Hepatocyte (in vitro differentiated cells): ENCODE results near the gene TYROBP. TPM values are rescaled to one million over a fixed set of nuclear protein-coding genes. Genes with fewer than 3 reads are reported as not detected.

Experiments
- DNase-seq: peaks from one replicate; pipeline ENCODE4 v3.0.0-alpha.2; 2016; ENCODE audit warnings: low spot score
- H2AFZ ChIP-seq: fragments of 200-600 bp; sonication (generic); 2 replicates; pipeline ENCODE4 v1.6.0; 2016; ENCODE audit warnings: antibody characterized with exemption, mild to moderate bottlenecking
- H3K27ac ChIP-seq: fragments of 200-600 bp; sonication (generic); 2 replicates; pipeline ENCODE4 v1.5.1; 2016; ENCODE audit warnings: mild to moderate bottlenecking
- H3K27me3 ChIP-seq: fragments of 200-600 bp; sonication (generic); 2 replicates; pipeline ENCODE4 v1.6.1; 2016
- H3K36me3 ChIP-seq: fragments of 200-600 bp; sonication (generic); replicated peaks from 2 replicates; pipeline ENCODE4 v1.5.1; 2016; ENCODE audit warnings: low read depth; ENCODE audit not compliant: insufficient read depth
- H3K4me1 ChIP-seq: fragments of 200-600 bp; sonication (generic); 2 replicates; pipeline ENCODE4 v1.5.1; 2016; ENCODE audit warnings: mild to moderate bottlenecking, moderate library complexity; ENCODE audit not compliant: insufficient read depth
- H3K4me2 ChIP-seq: fragments of 200-600 bp; sonication (generic); 2 replicates; pipeline ENCODE4 v1.6.0; 2016
- H3K4me3 ChIP-seq: fragments of 200-600 bp; sonication (generic); 2 replicates; pipeline ENCODE4 v1.5.1; 2016; ENCODE audit warnings: mild to moderate bottlenecking
- H3K79me2 ChIP-seq: fragments of 200-600 bp; sonication (generic); 2 replicates; pipeline ENCODE4 v1.6.0; 2017; ENCODE audit warnings: mild to moderate bottlenecking
- H3K9me2 ChIP-seq: fragments of 200-600 bp; sonication (generic); replicated peaks from 2 replicates; pipeline ENCODE4 v1.6.0; 2017; ENCODE audit warnings: mild to moderate bottlenecking; ENCODE audit not compliant: insufficient read depth
- H3K9me3 ChIP-seq: fragments of 200-600 bp; sonication (generic); 2 replicates; pipeline ENCODE4 v1.5.1; 2016; ENCODE audit warnings: low read depth, mild to moderate bottlenecking
- H4K20me1 ChIP-seq: fragments of 200-600 bp; sonication (generic); 2 replicates; pipeline ENCODE4 v1.6.0; 2016; ENCODE audit warnings: mild to moderate bottlenecking; ENCODE audit not compliant: insufficient read depth, poor library complexity, severe bottlenecking
- CTCF ChIP-seq: fragments of 200-600 bp; sonication (generic); IDR thresholded peaks from 2 replicates; pipeline ENCODE4 v1.5.1; 2016; ENCODE audit warnings: antibody characterized with exemption, mild to moderate bottlenecking; ENCODE audit not compliant: poor library complexity
- EZH2 ChIP-seq: fragments of 200-600 bp; sonication (generic); IDR thresholded peaks from 2 replicates; pipeline ENCODE4 v1.6.1; 2016; ENCODE audit warnings: antibody characterized with exemption, mild to moderate bottlenecking, borderline replicate concordance
- EZH2phosphoT487 ChIP-seq: fragments of 200-600 bp; sonication (generic); IDR thresholded peaks from one replicate; pipeline ENCODE4 v1.6.1; 2018; ENCODE audit warnings: antibody characterized with exemption, mild to moderate bottlenecking, low read depth, moderate library complexity; ENCODE audit not compliant: unreplicated experiment, severe bottlenecking
- WGBS: methylation state at CpG from one replicate; pipeline ENCODE4 v1.1.6; 2016; ENCODE audit warnings: low lambda C conversion rate; ENCODE audit errors: missing lambda C conversion rate; 5-methylcytosine and 5-hydroxymethylcytosine counted together
- polyA plus RNA-seq: library from polyadenylated mRNA; unstranded; fragments of >200 nt; fragmentation: Nextera tagmentation; extraction: Ambion mirVana; gene quantifications from 2 replicates; pipeline ENCODE4 v1.2.1, GENCODE V29; 2016
- total RNA-seq: library from RNA; depleted of rRNA; stranded (reverse); fragments of >200 nt; gene quantifications from 2 replicates; pipeline ENCODE4 v1.2.3, GENCODE V29; 2014

The TYROBP gene
- total and polyA plus RNA-seq, 2 experiments from 2014 or later: 4.9 to 5.9 TPM

DNA sequence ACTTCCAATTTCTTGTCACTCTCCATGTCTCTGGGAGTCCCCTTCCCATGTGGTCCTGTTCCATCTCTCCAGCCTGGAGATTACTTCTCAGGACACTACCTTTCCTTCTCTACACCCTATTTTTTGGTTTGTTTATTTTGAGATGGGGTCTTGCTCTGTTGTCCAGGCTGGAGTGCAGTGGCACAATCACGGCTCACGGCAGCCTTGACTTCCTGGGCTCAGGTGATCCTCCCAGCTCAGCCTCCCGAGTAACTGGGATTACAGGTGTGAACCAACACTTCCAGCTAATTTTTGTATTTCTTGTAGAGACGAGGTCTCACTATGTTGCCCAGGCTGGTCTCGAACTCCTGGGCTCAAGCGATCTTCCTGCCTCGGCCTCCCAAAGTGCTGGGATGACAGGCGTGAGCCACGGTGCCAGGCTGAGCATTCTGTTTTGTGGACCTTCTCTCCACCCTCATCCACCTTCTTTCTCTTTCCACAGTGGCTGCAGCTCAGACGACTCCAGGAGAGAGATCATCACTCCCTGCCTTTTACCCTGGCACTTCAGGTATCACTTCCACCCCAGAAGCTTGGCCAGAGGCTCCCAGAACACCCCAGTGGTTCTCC, 5.1 kb downstream of the TYROBP start:
- Histone ChIP-seq H3K9me3 (no peaks in the 10 kb centered on the region), H3K27ac (peak overlapping the region; percentile 45), H4K20me1 (no peaks in the 10 kb centered on the region), H3K27me3 (no peaks in the 10 kb centered on the region), H3K4me1 (peaks cover 6% of the 10 kb centered on the region), H3K9me2 (no peaks in the 10 kb centered on the region), H3K79me2 (peaks cover 9% of the 10 kb centered on the region), H2AFZ (peak overlapping the region; percentile 68), H3K36me3 (no peaks in the 10 kb centered on the region), H3K4me2 (peak overlapping the region; percentile 84), H3K4me3 (no peak overlapping the region)
- no peak for TF ChIP-seq EZH2
- WGBS: 85% methylated on average over 10 of the region's 10 CpGs
- no peak for DNase-seq

- H3K9me3 ChIP-seq: no peaks in the 10 kb centered on the region
- H3K9me2 ChIP-seq: no peaks in the 10 kb centered on the region
- TF ChIP-seq EZH2 (no peak), CTCF (no peak), EZH2phosphoT487 (no peak)
- H3K36me3 ChIP-seq: no peaks in the 10 kb centered on the region
- 71% methylated on average over 6 of the region's 6 CpGs for WGBS
- no peaks in the 10 kb centered on the region for H3K27me3 ChIP-seq
- H2AFZ ChIP-seq: peak within 1 kb of the TSS; percentile 68
- peaks cover 15% of the 10 kb centered on the region for H3K79me2 ChIP-seq
- DNase-seq: no peak
- peak within 1 kb of the TSS; percentile 92 for H3K27ac ChIP-seq
- H3K4me3 ChIP-seq: no peak within 1 kb of the TSS
- no peaks in the 10 kb centered on the region for H4K20me1 ChIP-seq
- H3K4me2 ChIP-seq: peak within 1 kb of the TSS; percentile 98
- H3K4me1 ChIP-seq: peaks cover 6% of the 10 kb centered on the region
Measured at GRCh38 chr19:35901854-35902661, 6.0 kb downstream of the TYROBP start, which contains the start of gene HCST. Gene HCST, plus strand, starts transcription at chr19:35902529. Its CDS starts 65 bp downstream, at chr19:35902594.

DNA sequence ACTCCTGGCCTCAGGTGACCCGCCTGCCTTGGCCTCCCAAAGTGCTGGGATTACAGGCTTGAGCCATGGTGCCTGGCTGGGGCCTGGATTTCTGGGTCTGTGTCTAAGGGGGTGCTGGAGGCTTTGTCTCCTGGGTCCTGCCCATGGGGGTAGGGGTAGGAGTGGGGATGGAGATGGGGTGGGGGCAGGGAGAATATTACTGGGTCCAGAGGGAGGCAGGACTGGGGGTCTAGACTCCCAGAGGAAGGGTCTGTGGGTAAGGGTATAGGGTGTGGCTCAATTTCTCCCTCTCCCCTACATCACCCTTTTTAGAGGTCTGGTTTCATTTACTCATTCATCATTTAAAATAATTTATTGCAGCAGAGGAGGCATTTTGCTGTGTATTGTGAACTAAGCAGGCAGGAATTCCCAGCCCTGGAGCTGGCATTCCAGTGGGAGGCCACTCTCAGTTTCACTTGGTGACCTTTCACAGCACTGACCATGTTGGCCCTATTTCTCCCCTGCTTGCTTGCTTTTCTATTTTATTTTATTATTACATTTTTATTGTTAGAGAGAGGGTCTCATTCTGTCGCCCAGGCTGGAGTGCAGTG, 6.9 kb downstream of the TYROBP start:
- H4K20me1 ChIP-seq: no peaks in the 10 kb centered on the region
- no peak overlapping the region for H3K4me3 ChIP-seq
- H2AFZ ChIP-seq: peak overlapping the region; percentile 96
- no peaks in the 10 kb centered on the region for H3K36me3 ChIP-seq
- H3K79me2 ChIP-seq: peaks cover 15% of the 10 kb centered on the region
- H3K9me3 ChIP-seq: no peaks in the 10 kb centered on the region
- H3K9me2 ChIP-seq: no peaks in the 10 kb centered on the region
- H3K27me3 ChIP-seq: no peaks in the 10 kb centered on the region
- WGBS: 57% methylated on average over 2 of the region's 2 CpGs
- H3K4me2 ChIP-seq: peak overlapping the region; percentile 98
- peak; percentile 43 for DNase-seq
- peaks cover 6% of the 10 kb centered on the region for H3K4me1 ChIP-seq
- no peak for TF ChIP-seq EZH2
- TF ChIP-seq EZH2phosphoT487: no peak
- TF ChIP-seq CTCF: no peak
- peak overlapping the region; percentile 92 for H3K27ac ChIP-seq
